Measurements from ENCODE around the gene FARP1. TPM values are rescaled to one million over a fixed set of nuclear protein-coding genes. Genes with fewer than 3 reads are reported as not detected.

Gene FARP1
- total and polyA plus RNA-seq, 2 of the 8 experiments (the other 6 are each of a cell fraction or from before 2014, with no cell fraction given): 24.7 to 104 TPM

DNA sequence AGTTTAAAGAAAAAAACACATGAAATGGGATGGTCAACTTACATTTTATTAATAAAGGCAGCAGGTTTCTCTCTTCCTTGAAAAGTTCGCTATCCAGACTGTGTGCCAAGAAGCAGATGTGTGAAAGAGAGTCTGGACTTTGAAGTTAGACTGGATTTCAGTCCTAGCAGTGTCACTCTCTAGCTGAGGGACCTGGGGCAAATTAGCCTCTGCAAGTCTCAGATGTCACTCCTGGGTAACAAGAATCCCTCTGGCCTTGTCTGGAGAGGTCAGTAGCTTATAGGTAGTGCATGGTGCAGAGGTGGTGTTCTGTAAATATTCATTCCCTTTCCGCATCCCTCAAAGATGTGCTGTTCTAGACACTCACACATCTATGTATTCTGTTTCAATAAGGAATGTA is 221.8 kb downstream of the FARP1 start (continued):
- no peak for TF ChIP-seq GTF2F1 (IDR thresholded peaks at IDR 0.05; ENCODE audit: borderline replicate concordance, low read depth, low read length)
- TF ChIP-seq, protein P1, sequence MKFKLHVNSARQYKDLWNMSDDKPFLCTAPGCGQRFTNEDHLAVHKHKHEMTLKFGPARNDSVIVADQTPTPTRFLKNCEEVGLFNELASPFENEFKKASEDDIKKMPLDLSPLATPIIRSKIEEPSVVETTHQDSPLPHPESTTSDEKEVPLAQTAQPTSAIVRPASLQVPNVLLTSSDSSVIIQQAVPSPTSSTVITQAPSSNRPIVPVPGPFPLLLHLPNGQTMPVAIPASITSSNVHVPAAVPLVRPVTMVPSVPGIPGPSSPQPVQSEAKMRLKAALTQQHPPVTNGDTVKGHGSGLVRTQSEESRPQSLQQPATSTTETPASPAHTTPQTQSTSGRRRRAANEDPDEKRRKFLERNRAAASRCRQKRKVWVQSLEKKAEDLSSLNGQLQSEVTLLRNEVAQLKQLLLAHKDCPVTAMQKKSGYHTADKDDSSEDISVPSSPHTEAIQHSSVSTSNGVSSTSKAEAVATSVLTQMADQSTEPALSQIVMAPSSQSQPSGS (IDR thresholded peaks at IDR 0.05; ENCODE audit: low read length): no peak

Measured in H1 (cell line).